C4-2B (cell line): ENCODE results near the gene TNFRSF1A.

Experiments
- ZFX ChIP-seq: fragments of 450-650 bp; IDR thresholded peaks from 2 replicates; pipeline ENCODE4 v1.6.1; 2017
- TF ChIP-seq, protein P1 (sequence below): fragments of 450-650 bp; conservative IDR thresholded peaks from 2 replicates; pipeline ENCODE4 v1.5.1; 2017; ENCODE audit warnings: mild to moderate bottlenecking

DNA sequence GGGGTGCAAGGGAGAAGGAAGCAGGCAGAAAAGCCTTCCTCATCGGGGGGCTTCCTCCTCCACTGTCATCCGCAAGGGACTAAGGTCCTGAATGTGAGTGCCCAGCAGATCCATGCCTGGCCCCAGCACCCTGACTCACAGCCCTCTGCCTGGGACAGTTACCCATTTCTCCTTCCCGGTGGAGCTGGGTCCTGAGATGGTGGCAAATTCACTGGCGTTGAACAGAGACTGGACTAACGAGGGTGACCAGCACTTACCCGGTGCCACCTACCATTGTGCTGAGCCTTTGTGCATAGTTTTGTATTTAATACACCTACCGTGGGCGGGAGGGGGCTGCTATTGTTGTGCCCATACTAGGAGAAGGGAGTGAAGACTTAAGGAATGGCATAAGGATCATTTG, 62.2 kb downstream of the TNFRSF1A start:
- TF ChIP-seq, protein P1, sequence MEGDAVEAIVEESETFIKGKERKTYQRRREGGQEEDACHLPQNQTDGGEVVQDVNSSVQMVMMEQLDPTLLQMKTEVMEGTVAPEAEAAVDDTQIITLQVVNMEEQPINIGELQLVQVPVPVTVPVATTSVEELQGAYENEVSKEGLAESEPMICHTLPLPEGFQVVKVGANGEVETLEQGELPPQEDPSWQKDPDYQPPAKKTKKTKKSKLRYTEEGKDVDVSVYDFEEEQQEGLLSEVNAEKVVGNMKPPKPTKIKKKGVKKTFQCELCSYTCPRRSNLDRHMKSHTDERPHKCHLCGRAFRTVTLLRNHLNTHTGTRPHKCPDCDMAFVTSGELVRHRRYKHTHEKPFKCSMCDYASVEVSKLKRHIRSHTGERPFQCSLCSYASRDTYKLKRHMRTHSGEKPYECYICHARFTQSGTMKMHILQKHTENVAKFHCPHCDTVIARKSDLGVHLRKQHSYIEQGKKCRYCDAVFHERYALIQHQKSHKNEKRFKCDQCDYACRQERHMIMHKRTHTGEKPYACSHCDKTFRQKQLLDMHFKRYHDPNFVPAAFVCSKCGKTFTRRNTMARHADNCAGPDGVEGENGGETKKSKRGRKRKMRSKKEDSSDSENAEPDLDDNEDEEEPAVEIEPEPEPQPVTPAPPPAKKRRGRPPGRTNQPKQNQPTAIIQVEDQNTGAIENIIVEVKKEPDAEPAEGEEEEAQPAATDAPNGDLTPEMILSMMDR: no peak
- no peak for TF ChIP-seq ZFX
